MM.1S (cell line): ENCODE data around the gene F8.

Source experiments
- DNase-seq: peaks from one replicate; pipeline ENCODE4 v3.0.0-alpha.2; 2015
- H2AFZ ChIP-seq: fragments of 300-600 bp; sonication (generic); 2 replicates; pipeline ENCODE4 v1.6.0; 2016; ENCODE audit warnings: antibody characterized with exemption, low read length
- H3F3A ChIP-seq: fragments of 300-600 bp; sonication (generic); 2 replicates; pipeline ENCODE4 v1.6.1; 2016; ENCODE audit warnings: mild to moderate bottlenecking, antibody characterized with exemption, low read length, moderate library complexity, mixed read lengths; ENCODE audit not compliant: insufficient read depth
- H3K27ac ChIP-seq: fragments of 300-600 bp; sonication (generic); 2 replicates; pipeline ENCODE4 v1.5.1; 2016; ENCODE audit warnings: mild to moderate bottlenecking, low read length
- H3K27me3 ChIP-seq: fragments of 300-600 bp; sonication (generic); replicated peaks from 2 replicates; pipeline ENCODE4 v1.6.0; 2016; ENCODE audit warnings: low read length; ENCODE audit not compliant: insufficient read depth
- H3K36me3 ChIP-seq: fragments of 300-600 bp; sonication (generic); replicated peaks from 2 replicates; pipeline ENCODE4 v1.6.1; 2016; ENCODE audit warnings: mild to moderate bottlenecking, low read length, mixed read lengths; ENCODE audit not compliant: insufficient read depth
- H3K4me1 ChIP-seq: fragments of 300-600 bp; sonication (generic); 2 replicates; pipeline ENCODE4 v1.6.1; 2016; ENCODE audit warnings: low read length, mixed read lengths
- H3K4me2 ChIP-seq: fragments of 300-600 bp; sonication (generic); 2 replicates; pipeline ENCODE4 v1.6.0; 2016; ENCODE audit warnings: low read depth, low read length
- H3K4me3 ChIP-seq: fragments of 300-600 bp; sonication (generic); 2 replicates; pipeline ENCODE4 v1.5.1; 2016; ENCODE audit warnings: low read length, mixed read lengths
- H3K79me2 ChIP-seq: fragments of 300-600 bp; sonication (generic); 2 replicates; pipeline ENCODE4 v1.6.1; 2016; ENCODE audit warnings: mixed run types, low read length, mixed read lengths
- H3K9ac ChIP-seq: fragments of 300-600 bp; sonication (generic); 2 replicates; pipeline ENCODE4 v1.6.1; 2016; ENCODE audit warnings: low read length, mixed read lengths
- H3K9me2 ChIP-seq: fragments of 300-600 bp; sonication (generic); replicated peaks from 2 replicates; pipeline ENCODE4 v1.6.1; 2016; ENCODE audit warnings: mild to moderate bottlenecking, low read length, mixed read lengths; ENCODE audit not compliant: insufficient read depth
- H3K9me3 ChIP-seq: fragments of 300-600 bp; sonication (generic); replicated peaks from 2 replicates; pipeline ENCODE4 v1.6.1; 2016; ENCODE audit warnings: mild to moderate bottlenecking, low read length, mixed read lengths; ENCODE audit not compliant: insufficient read depth
- H4K20me1 ChIP-seq: fragments of 300-600 bp; sonication (generic); 2 replicates; pipeline ENCODE4 v1.6.1; 2016; ENCODE audit warnings: mild to moderate bottlenecking, low read length, moderate library complexity, mixed read lengths; ENCODE audit not compliant: insufficient read depth
- CTCF ChIP-seq: fragments of 300-600 bp; sonication (generic); IDR thresholded peaks from 2 replicates; pipeline ENCODE4 v1.5.1; 2016; ENCODE audit warnings: antibody characterized with exemption, low read length, mixed read lengths
- EZH2 ChIP-seq: fragments of 300-600 bp; sonication (generic); optimal IDR thresholded peaks from 2 replicates; pipeline ENCODE3; 2017; ENCODE audit warnings: low read depth, mild to moderate bottlenecking, antibody characterized with exemption, low read length, mixed read lengths
- EZH2phosphoT487 ChIP-seq: fragments of 300-600 bp; sonication (generic); IDR thresholded peaks from 2 replicates; pipeline ENCODE4 v1.6.1; 2018; ENCODE audit warnings: antibody characterized with exemption, low read length

Gene F8

GRCh38 chrX:154806837-154807501, 215.6 kb downstream of the F8 start:
- no peak for DNase-seq
- Histone ChIP-seq H3F3A (peaks cover 5% of the 10 kb centered on the region; the same call in 1 of the 2 replicates), H3K4me3 (no peak overlapping the region), H3K9me3 (no peaks in the 10 kb centered on the region), H3K9me2 (no peaks in the 10 kb centered on the region), H3K9ac (no peak overlapping the region), H3K4me1 (peaks cover 14% of the 10 kb centered on the region), H4K20me1 (no peaks in the 10 kb centered on the region), H3K4me2 (no peak overlapping the region), H3K36me3 (no peaks in the 10 kb centered on the region), H3K27ac (no peak overlapping the region), H3K79me2 (peaks cover 22% of the 10 kb centered on the region; the same call in 1 of the 2 replicates), H2AFZ (no peak overlapping the region), H3K27me3 (no peaks in the 10 kb centered on the region)
- TF ChIP-seq EZH2: no peak
- TF ChIP-seq EZH2phosphoT487: no peak
- TF ChIP-seq CTCF: no peak

GRCh38 chrX:154805696-154806091, 216.8 kb downstream of the F8 start:
- no peak for DNase-seq
- Histone ChIP-seq H2AFZ (peak overlapping the region; percentile 51), H4K20me1 (no peaks in the 10 kb centered on the region), H3K9ac (peak overlapping the region; percentile 35; the same call in 1 of the 2 replicates), H3K9me2 (no peaks in the 10 kb centered on the region), H3K9me3 (no peaks in the 10 kb centered on the region), H3K27me3 (no peaks in the 10 kb centered on the region), H3K4me3 (peak overlapping the region; percentile 81), H3K79me2 (peaks cover 29% of the 10 kb centered on the region; the same call in 1 of the 2 replicates), H3K4me2 (peak overlapping the region; percentile 56), H3K27ac (no peak overlapping the region), H3F3A (peaks cover 5% of the 10 kb centered on the region; the same call in 1 of the 2 replicates), H3K4me1 (peaks cover 12% of the 10 kb centered on the region), H3K36me3 (no peaks in the 10 kb centered on the region)
- TF ChIP-seq EZH2phosphoT487: no peak
- TF ChIP-seq EZH2: no peak
- TF ChIP-seq CTCF: no peak

GRCh38 chrX:154804957-154805695, 217.4 kb downstream of the F8 start, which contains the start of gene MPP1:
Gene MPP1, minus strand, starts transcription at chrX:154805485. Its CDS starts 112 bp downstream, at chrX:154805373.
- Histone ChIP-seq H3K36me3 (no peaks in the 10 kb centered on the region), H3K4me3 (peak within 1 kb of the TSS; percentile 81)
- peak; percentile 66 for DNase-seq

More at GRCh38 chrX:154804957-154805695, 217.4 kb downstream of the F8 start, which contains the start of gene MPP1:
- H3K9me3 ChIP-seq: no peaks in the 10 kb centered on the region
- peaks cover 2% of the 10 kb centered on the region; the same call in 1 of the 2 replicates for H3F3A ChIP-seq
- peaks cover 29% of the 10 kb centered on the region; the same call in 1 of the 2 replicates for H3K79me2 ChIP-seq
- peaks cover 7% of the 10 kb centered on the region for H3K4me1 ChIP-seq
- H4K20me1 ChIP-seq: no peaks in the 10 kb centered on the region
- no peaks in the 10 kb centered on the region for H3K27me3 ChIP-seq
- H3K9me2 ChIP-seq: no peaks in the 10 kb centered on the region
- H3K27ac ChIP-seq: no peak within 1 kb of the TSS
- H3K9ac ChIP-seq: peak within 1 kb of the TSS; percentile 57; the same call in 1 of the 2 replicates
- H2AFZ ChIP-seq: peak within 1 kb of the TSS; percentile 84
- no peak for TF ChIP-seq EZH2
- no peak for TF ChIP-seq EZH2phosphoT487
- no peak for TF ChIP-seq CTCF
- H3K4me2 ChIP-seq: peak within 1 kb of the TSS; percentile 56
